Osteocyte (in vitro differentiated cells): ENCODE results near the gene SHROOM3. TPM values are rescaled to one million over a fixed set of nuclear protein-coding genes. Genes with fewer than 3 reads are reported as not detected.

Source experiments
- DNase-seq: peaks from one replicate; pipeline ENCODE4 v3.0.0; 2021; ENCODE audit warnings: mixed read lengths; ENCODE audit not compliant: unreplicated experiment; ENCODE audit errors: extremely low spot score
- H3K27ac Mint-ChIP-seq: one replicate; pipeline ENCODE4 v1.8.0; 2021; ENCODE audit warnings: mild to moderate bottlenecking, mixed read lengths; ENCODE audit not compliant: unreplicated experiment
- H3K27me3 Mint-ChIP-seq: one replicate; pipeline ENCODE4 v1.8.0; 2021; ENCODE audit warnings: mixed read lengths; ENCODE audit not compliant: unreplicated experiment
- H3K36me3 Mint-ChIP-seq: one replicate; pipeline ENCODE4 v1.8.0; 2021; ENCODE audit warnings: mixed read lengths; ENCODE audit not compliant: unreplicated experiment
- H3K4me1 Mint-ChIP-seq: one replicate; pipeline ENCODE4 v1.8.0; 2021; ENCODE audit warnings: mixed read lengths; ENCODE audit not compliant: unreplicated experiment
- H3K4me3 Mint-ChIP-seq: one replicate; pipeline ENCODE4 v1.8.0; 2021; ENCODE audit warnings: mild to moderate bottlenecking, moderate library complexity, mixed read lengths; ENCODE audit not compliant: unreplicated experiment
- H3K9me3 Mint-ChIP-seq: one replicate; pipeline ENCODE4 v1.8.0; 2021; ENCODE audit warnings: mixed read lengths; ENCODE audit not compliant: unreplicated experiment
- total RNA-seq: library from RNA; stranded (reverse); gene quantifications from 2 replicates; pipeline ENCODE4 v1.2.1, GENCODE V29; 2021
- TF ChIP-seq, protein P1 (sequence below): fragments of 200-600 bp; sonication (generic); IDR thresholded peaks from 2 replicates; pipeline ENCODE4 v1.5.0; 2021; ENCODE audit warnings: antibody characterized with exemption, mild to moderate bottlenecking, moderate library complexity

Gene SHROOM3
- total RNA-seq, 1 donor from 2014 or later, result 4.8 TPM

DNA sequence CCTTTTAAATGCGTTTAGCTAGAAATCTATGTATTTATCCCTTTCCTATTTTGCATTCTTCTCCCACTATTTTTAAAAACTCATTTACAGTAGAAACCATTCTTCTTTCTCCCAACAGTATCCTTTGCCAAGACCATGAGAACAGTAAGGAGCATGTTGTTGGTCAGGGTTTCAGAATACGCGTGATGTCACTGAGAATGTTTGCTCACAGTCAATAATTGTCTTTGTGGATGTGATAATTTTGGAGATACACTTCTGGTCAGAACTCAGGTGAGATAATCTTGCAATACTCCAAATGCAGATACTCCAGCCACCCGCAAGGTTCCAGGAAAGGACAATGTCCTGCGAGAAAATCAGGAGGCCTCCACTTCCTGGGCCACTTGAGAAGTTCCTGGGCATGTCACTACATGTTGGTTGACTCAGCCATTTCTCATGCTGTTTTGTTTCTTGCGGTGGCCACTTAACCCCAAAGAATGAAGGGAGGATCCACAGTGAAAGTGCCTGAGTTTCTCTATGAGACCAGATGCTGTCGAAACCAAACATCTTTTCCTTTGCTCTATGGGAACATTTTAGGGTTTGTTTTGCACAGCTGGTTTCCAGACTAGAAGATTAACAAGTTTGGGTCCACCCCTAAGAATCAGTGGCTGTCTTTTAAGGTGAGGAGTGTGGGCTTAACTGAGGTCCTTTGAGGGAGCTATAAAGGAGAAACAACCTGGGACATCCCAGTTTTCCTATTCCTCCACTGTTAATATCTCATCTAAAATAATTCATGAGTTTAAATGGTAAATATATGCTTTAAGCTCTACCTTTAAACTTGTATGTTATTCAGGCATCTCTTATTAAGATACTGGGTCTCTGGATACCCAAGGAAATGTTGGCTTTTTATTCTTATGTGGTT is 346.9 kb downstream of the SHROOM3 start:
- no peak for DNase-seq
- no peaks in the 10 kb centered on the region for H3K27me3 Mint-ChIP-seq
- peaks cover 5% of the 10 kb centered on the region for H3K36me3 Mint-ChIP-seq
- H3K27ac Mint-ChIP-seq, result peak overlapping the region; percentile 92
- H3K9me3 Mint-ChIP-seq, result peaks cover 4% of the 10 kb centered on the region
- peaks cover 50% of the 10 kb centered on the region for H3K4me1 Mint-ChIP-seq
- TF ChIP-seq, protein P1, sequence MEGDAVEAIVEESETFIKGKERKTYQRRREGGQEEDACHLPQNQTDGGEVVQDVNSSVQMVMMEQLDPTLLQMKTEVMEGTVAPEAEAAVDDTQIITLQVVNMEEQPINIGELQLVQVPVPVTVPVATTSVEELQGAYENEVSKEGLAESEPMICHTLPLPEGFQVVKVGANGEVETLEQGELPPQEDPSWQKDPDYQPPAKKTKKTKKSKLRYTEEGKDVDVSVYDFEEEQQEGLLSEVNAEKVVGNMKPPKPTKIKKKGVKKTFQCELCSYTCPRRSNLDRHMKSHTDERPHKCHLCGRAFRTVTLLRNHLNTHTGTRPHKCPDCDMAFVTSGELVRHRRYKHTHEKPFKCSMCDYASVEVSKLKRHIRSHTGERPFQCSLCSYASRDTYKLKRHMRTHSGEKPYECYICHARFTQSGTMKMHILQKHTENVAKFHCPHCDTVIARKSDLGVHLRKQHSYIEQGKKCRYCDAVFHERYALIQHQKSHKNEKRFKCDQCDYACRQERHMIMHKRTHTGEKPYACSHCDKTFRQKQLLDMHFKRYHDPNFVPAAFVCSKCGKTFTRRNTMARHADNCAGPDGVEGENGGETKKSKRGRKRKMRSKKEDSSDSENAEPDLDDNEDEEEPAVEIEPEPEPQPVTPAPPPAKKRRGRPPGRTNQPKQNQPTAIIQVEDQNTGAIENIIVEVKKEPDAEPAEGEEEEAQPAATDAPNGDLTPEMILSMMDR, result no peak
- H3K4me3 Mint-ChIP-seq, result peak overlapping the region; percentile 53

DNA sequence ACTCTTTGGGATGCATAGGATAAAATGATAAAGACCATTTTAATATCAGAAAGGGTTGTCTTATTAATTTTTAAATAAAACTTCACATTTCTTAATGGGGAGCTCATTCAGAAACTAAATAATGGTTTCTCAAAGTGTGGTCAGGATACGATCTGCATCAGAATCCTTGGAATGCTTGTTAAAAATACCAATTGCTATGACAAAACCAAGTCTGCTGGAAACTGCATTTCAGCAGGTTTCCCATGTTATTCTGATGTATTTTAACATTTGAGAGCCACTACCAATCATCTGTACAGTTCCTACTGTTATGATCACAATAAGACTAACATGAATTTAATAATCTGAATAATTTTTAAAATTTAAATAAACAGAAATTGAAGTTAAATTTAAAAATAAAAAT is 347.8 kb downstream of the SHROOM3 start:
- H3K9me3 Mint-ChIP-seq, result no peaks in the 10 kb centered on the region
- H3K4me1 Mint-ChIP-seq, result peaks cover 50% of the 10 kb centered on the region
- no peak for DNase-seq
- no peaks in the 10 kb centered on the region for H3K27me3 Mint-ChIP-seq
- peaks cover 5% of the 10 kb centered on the region for H3K36me3 Mint-ChIP-seq
- peak overlapping the region; percentile 53 for H3K4me3 Mint-ChIP-seq
- peak overlapping the region; percentile 92 for H3K27ac Mint-ChIP-seq
- TF ChIP-seq, protein P1, result no peak

DNA sequence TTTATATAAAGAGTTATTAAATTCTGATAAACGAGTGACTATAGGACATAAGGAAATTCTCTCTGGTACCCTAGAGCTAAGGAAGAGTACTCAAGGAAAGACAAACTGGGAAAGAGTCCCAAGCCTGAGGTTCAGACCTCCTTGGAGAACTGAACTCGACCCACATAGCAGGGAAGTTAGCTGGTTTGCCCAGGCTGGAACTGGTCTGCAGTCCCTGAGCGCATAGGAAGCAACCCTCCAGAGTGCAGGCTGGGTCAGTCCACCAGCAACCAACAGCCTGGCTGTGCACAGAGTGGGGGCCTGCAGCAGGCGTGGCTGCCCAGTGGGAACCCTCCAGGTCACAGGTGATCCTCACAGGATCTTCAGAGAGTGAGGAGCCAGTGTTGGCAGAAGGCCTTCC is 348.8 kb downstream of the SHROOM3 start:
- TF ChIP-seq, protein P1, result no peak
- Mint-ChIP-seq H3K4me1 (peaks cover 50% of the 10 kb centered on the region), H3K36me3 (peaks cover 7% of the 10 kb centered on the region), H3K4me3 (no peak overlapping the region), H3K27me3 (no peaks in the 10 kb centered on the region), H3K9me3 (peaks cover 1% of the 10 kb centered on the region), H3K27ac (peak overlapping the region; percentile 81)
- no peak for DNase-seq

DNA sequence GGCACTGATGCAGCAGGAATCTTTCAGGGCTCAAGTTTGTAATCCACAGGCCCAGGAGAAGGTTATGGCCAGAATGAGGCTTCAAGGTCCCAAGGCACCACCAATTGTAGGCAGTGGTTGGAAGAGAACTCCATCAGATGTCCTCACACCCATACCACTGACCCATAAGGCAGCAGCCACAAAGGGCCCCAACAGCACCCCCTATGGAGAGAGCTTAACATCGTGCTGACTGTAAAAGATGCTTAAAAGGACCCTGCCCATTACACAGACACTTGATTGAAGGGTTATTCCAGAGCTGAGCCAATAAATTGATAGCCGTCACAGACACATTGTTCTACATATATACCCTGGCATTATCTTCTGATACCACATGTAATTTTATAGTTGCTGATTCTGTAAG is 349.2 kb downstream of the SHROOM3 start:
- H3K4me3 Mint-ChIP-seq, result no peak overlapping the region

DNA sequence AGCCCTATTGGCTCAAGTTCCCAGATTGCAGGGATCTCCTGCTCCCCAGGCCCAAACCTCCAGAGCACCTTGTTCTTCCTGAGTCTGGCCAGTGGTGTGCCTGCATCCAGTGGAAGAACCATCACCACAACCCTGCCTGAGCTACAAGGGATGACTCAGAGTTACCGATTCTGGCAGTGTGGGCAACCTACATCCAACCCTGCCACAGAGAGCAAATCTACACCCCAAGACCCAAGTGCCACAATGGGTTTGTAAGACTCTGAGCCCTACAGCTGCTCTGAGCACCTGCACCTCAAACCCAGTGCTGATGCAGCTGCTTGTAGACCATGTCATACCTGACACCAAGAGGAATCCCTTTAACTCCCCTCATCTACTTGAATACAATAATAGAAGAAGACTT is 352.9 kb downstream of the SHROOM3 start:
- TF ChIP-seq, protein P1, result no peak
- DNase-seq, result no peak
- no peak overlapping the region for H3K4me3 Mint-ChIP-seq
- no peaks in the 10 kb centered on the region for H3K27me3 Mint-ChIP-seq
- peaks cover 10% of the 10 kb centered on the region for H3K36me3 Mint-ChIP-seq
- H3K27ac Mint-ChIP-seq, result no peak overlapping the region
- peaks cover 15% of the 10 kb centered on the region for H3K4me1 Mint-ChIP-seq
- peaks cover 12% of the 10 kb centered on the region for H3K9me3 Mint-ChIP-seq

More for the DNA sequence above, 349.2 kb downstream of the SHROOM3 start:
- Mint-ChIP-seq H3K36me3 (peaks cover 8% of the 10 kb centered on the region), H3K27me3 (no peaks in the 10 kb centered on the region), H3K9me3 (peaks cover 5% of the 10 kb centered on the region), H3K27ac (peak overlapping the region; percentile 81), H3K4me1 (peaks cover 47% of the 10 kb centered on the region)
- DNase-seq, result no peak
- TF ChIP-seq, protein P1, result no peak
